ENCODE data around the gene RPS6KC1. TPM values are rescaled to one million over a fixed set of nuclear protein-coding genes. Genes with fewer than 3 reads are reported as not detected.

Gene RPS6KC1
- total and polyA plus RNA-seq, 4 donors, result 7.4 to 26.7 (median 17.3) TPM

- peak overlapping the region in 1 of 2 donors; percentile 52 for H3K27ac ChIP-seq (ENCODE audit: low read depth in 1 of 2, low read length in 2 of 2)
- no peaks in the 10 kb centered on the region for H3K4me1 ChIP-seq (ENCODE audit: control insufficient read depth in 1 of 2, insufficient read depth in 2 of 2, low read length in 2 of 2)
- DNase-seq (no peak), ATAC-seq (ENCODE audit: low FRiP score) (peak; percentile 70)
- H3K9me3 ChIP-seq (ENCODE audit: control insufficient read depth, low read length), result no peaks in the 10 kb centered on the region
- intact Hi-C loops (cut with DNase I), result loop anchor here in 1 of 2 donors (5.0 kb wide), 1 partner anchor 33 kb away; the partner anchor contains the start of gene ANGEL2
- peak overlapping the region; percentile 96 to 98 for H3K4me3 ChIP-seq (ENCODE audit: low read length in 2 of 2)
- WGBS, 2 donors, result 20 to 26% methylated on average over 15 of the region's 15 CpGs
- H3K27me3 ChIP-seq (ENCODE audit: control insufficient read depth in 1 of 2, insufficient read depth in 2 of 2, low read length in 1 of 2), result no peaks in the 10 kb centered on the region
- no peaks in the 10 kb centered on the region for H3K36me3 ChIP-seq (ENCODE audit: control insufficient read depth in 1 of 2, insufficient read depth in 2 of 2, low read length in 1 of 2)
Observed at GRCh38 chr1:213050745-213051126, 305 bp upstream of the RPS6KC1 start.

- Histone ChIP-seq H3K4me3 (ENCODE audit: low read length in 2 of 2) (peak overlapping the region; percentile 96 to 98), H3K27me3 (ENCODE audit: control insufficient read depth in 1 of 2, insufficient read depth in 2 of 2, low read length in 1 of 2) (no peaks in the 10 kb centered on the region), H3K9me3 (ENCODE audit: control insufficient read depth, low read length) (no peaks in the 10 kb centered on the region), H3K36me3 (ENCODE audit: control insufficient read depth in 1 of 2, insufficient read depth in 2 of 2, low read length in 1 of 2) (no peaks in the 10 kb centered on the region), H3K4me1 (ENCODE audit: control insufficient read depth in 1 of 2, insufficient read depth in 2 of 2, low read length in 2 of 2) (no peaks in the 10 kb centered on the region), H3K27ac (ENCODE audit: low read depth in 1 of 2, low read length in 2 of 2) (no peak overlapping the region)
- ATAC-seq (ENCODE audit: low FRiP score) (no peak), DNase-seq (no peak)
- 14 to 21% methylated on average over 2 of the region's 2 CpGs for WGBS, 2 donors
- intact Hi-C loops (cut with DNase I), result loop anchor here in 1 of 2 donors (5.0 kb wide), 1 partner anchor 35 kb away; the partner anchor contains the start of gene ANGEL2
Observed at GRCh38 chr1:213051881-213052202, 801 bp downstream of the RPS6KC1 start.

DNA sequence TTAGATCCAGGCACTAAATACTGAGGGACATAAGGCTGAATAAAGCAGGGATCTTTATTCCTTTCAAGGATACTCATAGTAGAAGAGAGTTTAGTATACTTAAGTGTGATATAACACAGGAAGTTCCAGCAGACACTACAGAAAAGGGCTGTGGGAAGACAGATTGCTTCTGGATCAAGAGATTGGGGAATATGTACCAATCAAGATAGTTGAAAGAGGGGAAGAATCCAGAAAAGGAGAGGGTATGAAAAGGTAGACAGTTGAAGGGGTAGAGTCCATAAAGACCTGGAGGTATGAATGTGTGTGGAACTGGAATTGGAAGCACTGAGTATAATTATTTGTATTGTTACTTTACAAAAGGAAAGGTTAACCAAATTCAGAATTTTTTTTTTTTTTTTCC, 2.4 kb downstream of the RPS6KC1 start:
- H3K9me3 ChIP-seq (ENCODE audit: control insufficient read depth, low read length), result no peaks in the 10 kb centered on the region
- intact Hi-C loops (cut with DNase I), result loop anchor here in 1 of 2 donors (5.0 kb wide), 1 partner anchor 36 kb away; the partner anchor contains the start of gene ANGEL2
- ATAC-seq (ENCODE audit: low FRiP score), result no peak

GRCh38 chr1:213054142-213054541, 3.1 kb downstream of the RPS6KC1 start:
- Histone ChIP-seq H3K27ac (ENCODE audit: low read depth in 1 of 2, low read length in 2 of 2) (no peak overlapping the region), H3K4me1 (ENCODE audit: control insufficient read depth in 1 of 2, insufficient read depth in 2 of 2, low read length in 2 of 2) (no peaks in the 10 kb centered on the region), H3K36me3 (ENCODE audit: control insufficient read depth in 1 of 2, insufficient read depth in 2 of 2, low read length in 1 of 2) (no peaks in the 10 kb centered on the region), H3K9me3 (ENCODE audit: control insufficient read depth, low read length) (no peaks in the 10 kb centered on the region), H3K27me3 (ENCODE audit: control insufficient read depth in 1 of 2, insufficient read depth in 2 of 2, low read length in 1 of 2) (no peaks in the 10 kb centered on the region), H3K4me3 (ENCODE audit: low read length in 2 of 2) (no peak overlapping the region)
- no peak for ATAC-seq (ENCODE audit: low FRiP score)
- intact Hi-C loops (cut with DNase I), result loop anchor here in 1 of 2 donors (5.0 kb wide), 1 partner anchor 37 kb away; the partner anchor contains the start of gene ANGEL2
- no peak for DNase-seq
- WGBS, 2 donors, result 78 to 79% methylated on average over 2 of the region's 2 CpGs

More for the DNA sequence above, 2.4 kb downstream of the RPS6KC1 start:
- no peak overlapping the region for H3K27ac ChIP-seq (ENCODE audit: low read depth in 1 of 2, low read length in 2 of 2)
- DNase-seq, result no peak
- H3K36me3 ChIP-seq (ENCODE audit: control insufficient read depth in 1 of 2, insufficient read depth in 2 of 2, low read length in 1 of 2), result no peaks in the 10 kb centered on the region
- no peak overlapping the region for H3K4me3 ChIP-seq (ENCODE audit: low read length in 2 of 2)
- no peaks in the 10 kb centered on the region for H3K4me1 ChIP-seq (ENCODE audit: control insufficient read depth in 1 of 2, insufficient read depth in 2 of 2, low read length in 2 of 2)
- H3K27me3 ChIP-seq (ENCODE audit: control insufficient read depth in 1 of 2, insufficient read depth in 2 of 2, low read length in 1 of 2), result no peaks in the 10 kb centered on the region

- intact Hi-C loops (cut with DNase I), result loop anchor here in 1 of 2 donors (5.0 kb wide), 1 partner anchor 38 kb away; the partner anchor contains the start of gene ANGEL2
- no peaks in the 10 kb centered on the region for H3K36me3 ChIP-seq (ENCODE audit: control insufficient read depth in 1 of 2, insufficient read depth in 2 of 2, low read length in 1 of 2)
- no peak overlapping the region for H3K4me3 ChIP-seq (ENCODE audit: low read length in 2 of 2)
- no peak overlapping the region for H3K27ac ChIP-seq (ENCODE audit: low read depth in 1 of 2, low read length in 2 of 2)
- ATAC-seq (ENCODE audit: low FRiP score), result no peak
- no peaks in the 10 kb centered on the region for H3K4me1 ChIP-seq (ENCODE audit: control insufficient read depth in 1 of 2, insufficient read depth in 2 of 2, low read length in 2 of 2)
- H3K27me3 ChIP-seq (ENCODE audit: control insufficient read depth in 1 of 2, insufficient read depth in 2 of 2, low read length in 1 of 2), result no peaks in the 10 kb centered on the region
- no peaks in the 10 kb centered on the region for H3K9me3 ChIP-seq (ENCODE audit: control insufficient read depth, low read length)
- DNase-seq, result no peak
Observed at GRCh38 chr1:213054733-213055591, 3.9 kb downstream of the RPS6KC1 start.

DNA sequence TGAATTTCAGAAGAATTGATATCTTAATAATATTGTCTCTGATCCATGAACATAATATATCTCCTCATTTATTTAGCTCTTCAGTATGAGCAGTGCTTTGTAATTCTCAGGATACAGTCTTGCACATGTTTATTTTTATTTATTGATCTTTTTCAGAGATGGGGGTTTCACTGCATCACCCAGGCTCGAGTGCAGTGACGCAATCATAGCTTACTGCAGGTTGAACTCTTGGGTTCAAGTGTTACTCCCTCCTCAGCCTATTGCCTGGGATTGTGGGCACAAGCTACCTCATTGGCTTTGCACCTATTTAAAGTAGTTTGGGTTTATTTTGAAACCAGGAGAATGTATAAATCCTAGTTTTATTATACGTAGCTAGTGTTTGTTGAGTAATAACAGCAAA, 4.7 kb downstream of the RPS6KC1 start:
- H3K4me3 ChIP-seq (ENCODE audit: low read length in 2 of 2), result no peak overlapping the region
- H3K27ac ChIP-seq (ENCODE audit: low read depth in 1 of 2, low read length in 2 of 2), result no peak overlapping the region
- H3K27me3 ChIP-seq (ENCODE audit: control insufficient read depth in 1 of 2, insufficient read depth in 2 of 2, low read length in 1 of 2), result no peaks in the 10 kb centered on the region
- DNase-seq (no peak), ATAC-seq (ENCODE audit: low FRiP score) (no peak)
- intact Hi-C loops (cut with DNase I), result no loop called here
- no peaks in the 10 kb centered on the region for H3K36me3 ChIP-seq (ENCODE audit: control insufficient read depth in 1 of 2, insufficient read depth in 2 of 2, low read length in 1 of 2)
- 88 to 90% methylated on average over 3 of the region's 3 CpGs for WGBS, 2 donors
- no peaks in the 10 kb centered on the region for H3K4me1 ChIP-seq (ENCODE audit: control insufficient read depth in 1 of 2, insufficient read depth in 2 of 2, low read length in 2 of 2)
- H3K9me3 ChIP-seq (ENCODE audit: control insufficient read depth, low read length), result no peaks in the 10 kb centered on the region

- H3K27me3 ChIP-seq (ENCODE audit: control insufficient read depth in 1 of 2, insufficient read depth in 2 of 2, low read length in 1 of 2), result no peaks in the 10 kb centered on the region
- ATAC-seq (ENCODE audit: low FRiP score), result no peak
Observed at GRCh38 chr1:213057264-213058059, 6.4 kb downstream of the RPS6KC1 start.

GRCh38 chr1:213060836-213061235, 9.8 kb downstream of the RPS6KC1 start:
- no peaks in the 10 kb centered on the region for H3K36me3 ChIP-seq (ENCODE audit: control insufficient read depth in 1 of 2, insufficient read depth in 2 of 2, low read length in 1 of 2)
- no peaks in the 10 kb centered on the region for H3K27me3 ChIP-seq (ENCODE audit: control insufficient read depth in 1 of 2, insufficient read depth in 2 of 2, low read length in 1 of 2)
- no peak for ATAC-seq (ENCODE audit: low FRiP score)
- no peak overlapping the region for H3K4me3 ChIP-seq (ENCODE audit: low read length in 2 of 2)
- WGBS, 2 donors, result 100% methylated on average over 2 of the region's 2 CpGs
- no peaks in the 10 kb centered on the region for H3K9me3 ChIP-seq (ENCODE audit: control insufficient read depth, low read length)
- H3K27ac ChIP-seq (ENCODE audit: low read depth in 1 of 2, low read length in 2 of 2), result no peak overlapping the region
- no peak for DNase-seq
- intact Hi-C loops (cut with DNase I), result no loop called here
- H3K4me1 ChIP-seq (ENCODE audit: control insufficient read depth in 1 of 2, insufficient read depth in 2 of 2, low read length in 2 of 2), result peaks cover 0 to 4% of the 10 kb centered on the region in 2 donors

More at GRCh38 chr1:213057264-213058059, 6.4 kb downstream of the RPS6KC1 start:
- DNase-seq, result no peak
- intact Hi-C loops (cut with DNase I), result no loop called here
- H3K9me3 ChIP-seq (ENCODE audit: control insufficient read depth, low read length), result no peaks in the 10 kb centered on the region
- H3K4me1 ChIP-seq (ENCODE audit: control insufficient read depth in 1 of 2, insufficient read depth in 2 of 2, low read length in 2 of 2), result no peaks in the 10 kb centered on the region
- no peak overlapping the region for H3K27ac ChIP-seq (ENCODE audit: low read depth in 1 of 2, low read length in 2 of 2)
- WGBS, 2 donors, result 84 to 86% methylated on average over 5 of the region's 5 CpGs
- H3K36me3 ChIP-seq (ENCODE audit: control insufficient read depth in 1 of 2, insufficient read depth in 2 of 2, low read length in 1 of 2), result no peaks in the 10 kb centered on the region
- no peak overlapping the region for H3K4me3 ChIP-seq (ENCODE audit: low read length in 2 of 2)

All from aorta (tissue), 5 donors.